HepG2 (cell line): ENCODE data around the gene USP30. TPM values are rescaled to one million over a fixed set of nuclear protein-coding genes. Genes with fewer than 3 reads are reported as not detected.
A peak's percentile ranks its signal among the peaks of the same experiment; 100 is the strongest.

Experiments used
- FOSL2 ChIP-seq: sonication (generic); formaldehyde crosslinking; IDR thresholded peaks from 2 replicates; pipeline ENCODE4 v1.4.0; 2020; ENCODE audit warnings: missing genetic modification reagents
- HNRNPH1 ChIP-seq: fragments of 200-400 bp; formaldehyde crosslinking; optimal IDR thresholded peaks from 2 replicates; pipeline ENCODE3; 2017; ENCODE audit warnings: mild to moderate bottlenecking, low read depth, low read length
- HNRNPLL ChIP-seq: fragments of 200-400 bp; formaldehyde crosslinking; IDR thresholded peaks from 2 replicates; pipeline ENCODE4 v1.6.1; 2017; ENCODE audit warnings: mild to moderate bottlenecking, low read depth, low read length; ENCODE audit not compliant: poor library complexity, severe bottlenecking
- KDM1A ChIP-seq: IDR thresholded peaks from 2 replicates; pipeline ENCODE4 v1.6.1; 2016; ENCODE audit warnings: missing compliant biosample characterization
- MED13 ChIP-seq: sonication (generic); formaldehyde crosslinking; IDR thresholded peaks from 2 replicates; pipeline ENCODE4 v1.5.0; 2020; ENCODE audit warnings: missing genetic modification reagents
- MXD4 ChIP-seq: IDR thresholded peaks from 2 replicates; pipeline ENCODE4 v1.6.1; 2016; ENCODE audit warnings: mild to moderate bottlenecking, missing biosample characterization, missing genetic modification reagents
- NAIF1 ChIP-seq: sonication (generic); formaldehyde crosslinking; IDR thresholded peaks from 2 replicates; pipeline ENCODE4 v1.5.0; 2020; ENCODE audit warnings: mild to moderate bottlenecking, missing genetic modification reagents, borderline replicate concordance
- PHF21A ChIP-seq: sonication (generic); formaldehyde crosslinking; IDR thresholded peaks from 2 replicates; pipeline ENCODE4 v1.5.0; 2020; ENCODE audit warnings: mild to moderate bottlenecking, missing genetic modification reagents
- PRMT3 ChIP-seq: sonication (generic); formaldehyde crosslinking; IDR thresholded peaks from 2 replicates; pipeline ENCODE4 v1.8.1; 2022; ENCODE audit warnings: low read depth, mild to moderate bottlenecking, moderate library complexity, missing genetic modification reagents, borderline replicate concordance
- SETDB1 ChIP-seq: sonication (generic); formaldehyde crosslinking; IDR thresholded peaks from 2 replicates; pipeline ENCODE4 v1.5.1; 2020; ENCODE audit warnings: missing genetic modification reagents, mild to moderate bottlenecking, borderline replicate concordance
- SMC3 ChIP-seq: IDR thresholded peaks from 2 replicates; pipeline ENCODE4 v1.6.1; 2011; ENCODE audit warnings: low read length, improper control_type of control experiment
- TBX2 ChIP-seq: sonication (generic); formaldehyde crosslinking; IDR thresholded peaks from 2 replicates; pipeline ENCODE4 v1.5.0; 2020; ENCODE audit warnings: missing genetic modification reagents, mild to moderate bottlenecking, borderline replicate concordance
- ZNF326 ChIP-seq: sonication (generic); formaldehyde crosslinking; IDR thresholded peaks from 2 replicates; pipeline ENCODE4 v1.4.0; 2020; ENCODE audit warnings: missing genetic modification reagents, borderline replicate concordance
- ZNF451 ChIP-seq: sonication (generic); formaldehyde crosslinking; IDR thresholded peaks from 2 replicates; pipeline ENCODE4 v1.5.0; 2020; ENCODE audit warnings: mild to moderate bottlenecking, missing genetic modification reagents
- ZNF558 ChIP-seq: sonication (generic); formaldehyde crosslinking; IDR thresholded peaks from 2 replicates; pipeline ENCODE4 v1.9.0; 2022; ENCODE audit warnings: mild to moderate bottlenecking, missing genetic modification reagents, borderline replicate concordance
- ZNF605 ChIP-seq: sonication (generic); formaldehyde crosslinking; IDR thresholded peaks from 2 replicates; pipeline ENCODE4 v1.8.0; 2022; ENCODE audit warnings: mild to moderate bottlenecking, missing genetic modification reagents
- ZNF773 ChIP-seq: sonication (generic); formaldehyde crosslinking; IDR thresholded peaks from 2 replicates; pipeline ENCODE4 v1.4.0; 2020; ENCODE audit warnings: missing genetic modification reagents, borderline replicate concordance
- polyA plus RNA-seq, 8 experiments: library from polyadenylated mRNA; depleted of rRNA in 3 of 8; stranded (reverse) in 7 of 8; unstranded in 1 of 8; fragments of >200 nt; fragmentation: Illumina TruSeq in 4 of 8; extraction: Trizol in 4 of 8; gene quantifications; 2 replicates each; pipeline versions ENCODE4 v1.2.1 to v1.2.3, GENCODE V29; 2011 to 2016; ENCODE audit warnings: low read depth in 4 of 8, missing spikeins in 1 of 8, mixed read lengths in 1 of 8; ENCODE audit not compliant: insufficient read depth in 1 of 8
- total RNA-seq, 5 experiments: library from RNA; depleted of rRNA; stranded (reverse); fragments of >200 nt; fragmentation: Illumina TruSeq; extraction: Trizol; gene quantifications; 2 replicates each; pipeline ENCODE4 v1.2.3, GENCODE V29; 2016; ENCODE audit warnings: low read depth in 1 of 5
- TF ChIP-seq, protein P1 (sequence below): sonication (generic); formaldehyde crosslinking; IDR thresholded peaks from 2 replicates; pipeline ENCODE4 v1.4.0; 2020; ENCODE audit warnings: mild to moderate bottlenecking, missing genetic modification reagents, borderline replicate concordance
- TF ChIP-seq, protein P2 (sequence below): sonication (generic); formaldehyde crosslinking; IDR thresholded peaks from 2 replicates; pipeline ENCODE4 v1.4.0; 2020; ENCODE audit warnings: missing genetic modification reagents, borderline replicate concordance

The USP30 gene
- total and polyA plus RNA-seq, 2 of the 13 experiments (the other 11 are each of a cell fraction or from before 2014, with no cell fraction given) = 11.2 to 20.8 TPM

DNA sequence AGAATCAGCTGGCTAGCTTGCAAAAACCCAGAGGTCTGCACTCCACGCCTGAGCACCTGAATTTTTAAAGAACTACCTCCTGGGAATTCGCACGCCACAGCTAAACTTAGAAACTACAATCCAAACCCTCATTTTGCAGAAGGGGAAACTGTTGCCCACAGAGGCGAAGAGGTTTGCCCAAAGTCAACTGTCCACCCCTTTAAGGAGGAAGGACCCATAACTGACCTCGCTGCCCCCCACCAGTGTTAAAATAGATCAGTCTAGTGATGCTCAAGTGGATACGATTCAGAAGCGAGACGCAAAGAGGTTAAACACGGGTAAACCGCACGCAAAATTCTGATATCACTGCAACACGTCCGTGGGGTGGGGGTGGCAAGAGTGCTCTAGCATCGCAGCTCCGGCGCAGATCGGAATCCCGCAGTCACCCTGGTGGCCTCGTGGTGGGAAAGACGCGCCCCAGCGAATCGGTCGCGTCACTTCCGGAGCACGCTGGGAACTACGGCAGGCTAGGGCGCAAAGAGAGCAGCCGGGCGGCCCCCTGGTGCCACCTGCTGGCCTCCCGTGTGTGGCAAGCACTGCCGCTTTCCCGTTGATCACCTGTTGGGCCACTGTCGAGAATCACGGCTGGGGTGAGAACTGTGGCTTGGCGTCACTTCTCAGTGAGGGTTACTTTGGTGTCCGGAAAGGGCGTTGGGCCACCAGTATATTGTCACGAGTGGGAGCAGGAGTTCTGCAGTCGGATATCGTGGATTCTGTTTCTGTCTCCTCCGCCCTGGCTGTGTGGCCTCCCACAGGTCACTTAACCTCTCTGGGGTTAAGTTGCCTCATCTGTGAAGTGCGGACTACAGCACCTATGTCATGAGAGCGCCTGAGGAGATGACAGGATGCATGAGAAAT, 40.9 kb downstream of the USP30 start, which contains the start of gene ALKBH2 (continued):
- TF ChIP-seq, protein P1, sequence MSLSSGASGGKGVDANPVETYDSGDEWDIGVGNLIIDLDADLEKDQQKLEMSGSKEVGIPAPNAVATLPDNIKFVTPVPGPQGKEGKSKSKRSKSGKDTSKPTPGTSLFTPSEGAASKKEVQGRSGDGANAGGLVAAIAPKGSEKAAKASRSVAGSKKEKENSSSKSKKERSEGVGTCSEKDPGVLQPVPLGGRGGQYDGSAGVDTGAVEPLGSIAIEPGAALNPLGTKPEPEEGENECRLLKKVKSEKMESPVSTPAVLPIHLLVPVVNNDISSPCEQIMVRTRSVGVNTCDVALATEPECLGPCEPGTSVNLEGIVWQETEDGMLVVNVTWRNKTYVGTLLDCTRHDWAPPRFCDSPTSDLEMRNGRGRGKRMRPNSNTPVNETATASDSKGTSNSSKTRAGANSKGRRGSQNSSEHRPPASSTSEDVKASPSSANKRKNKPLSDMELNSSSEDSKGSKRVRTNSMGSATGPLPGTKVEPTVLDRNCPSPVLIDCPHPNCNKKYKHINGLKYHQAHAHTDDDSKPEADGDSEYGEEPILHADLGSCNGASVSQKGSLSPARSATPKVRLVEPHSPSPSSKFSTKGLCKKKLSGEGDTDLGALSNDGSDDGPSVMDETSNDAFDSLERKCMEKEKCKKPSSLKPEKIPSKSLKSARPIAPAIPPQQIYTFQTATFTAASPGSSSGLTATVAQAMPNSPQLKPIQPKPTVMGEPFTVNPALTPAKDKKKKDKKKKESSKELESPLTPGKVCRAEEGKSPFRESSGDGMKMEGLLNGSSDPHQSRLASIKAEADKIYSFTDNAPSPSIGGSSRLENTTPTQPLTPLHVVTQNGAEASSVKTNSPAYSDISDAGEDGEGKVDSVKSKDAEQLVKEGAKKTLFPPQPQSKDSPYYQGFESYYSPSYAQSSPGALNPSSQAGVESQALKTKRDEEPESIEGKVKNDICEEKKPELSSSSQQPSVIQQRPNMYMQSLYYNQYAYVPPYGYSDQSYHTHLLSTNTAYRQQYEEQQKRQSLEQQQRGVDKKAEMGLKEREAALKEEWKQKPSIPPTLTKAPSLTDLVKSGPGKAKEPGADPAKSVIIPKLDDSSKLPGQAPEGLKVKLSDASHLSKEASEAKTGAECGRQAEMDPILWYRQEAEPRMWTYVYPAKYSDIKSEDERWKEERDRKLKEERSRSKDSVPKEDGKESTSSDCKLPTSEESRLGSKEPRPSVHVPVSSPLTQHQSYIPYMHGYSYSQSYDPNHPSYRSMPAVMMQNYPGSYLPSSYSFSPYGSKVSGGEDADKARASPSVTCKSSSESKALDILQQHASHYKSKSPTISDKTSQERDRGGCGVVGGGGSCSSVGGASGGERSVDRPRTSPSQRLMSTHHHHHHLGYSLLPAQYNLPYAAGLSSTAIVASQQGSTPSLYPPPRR (CRISPR knock-in tag) = peak; percentile 64
- TF ChIP-seq ZNF558 = peak; percentile 98; the same call in 1 of the 2 replicates
- TF ChIP-seq TBX2 (CRISPR knock-in tag) = peak; percentile 90
- no peak for TF ChIP-seq ZNF326 (CRISPR knock-in tag)
- TF ChIP-seq HNRNPLL = peak; percentile 95
- peak; percentile 77 for TF ChIP-seq FOSL2 (CRISPR knock-in tag)
- peak; percentile 98 for TF ChIP-seq MXD4 (CRISPR knock-in tag)
- peak; percentile 56; the same call in 1 of the 2 replicates for TF ChIP-seq MED13 (CRISPR knock-in tag)
- TF ChIP-seq, protein P2, sequence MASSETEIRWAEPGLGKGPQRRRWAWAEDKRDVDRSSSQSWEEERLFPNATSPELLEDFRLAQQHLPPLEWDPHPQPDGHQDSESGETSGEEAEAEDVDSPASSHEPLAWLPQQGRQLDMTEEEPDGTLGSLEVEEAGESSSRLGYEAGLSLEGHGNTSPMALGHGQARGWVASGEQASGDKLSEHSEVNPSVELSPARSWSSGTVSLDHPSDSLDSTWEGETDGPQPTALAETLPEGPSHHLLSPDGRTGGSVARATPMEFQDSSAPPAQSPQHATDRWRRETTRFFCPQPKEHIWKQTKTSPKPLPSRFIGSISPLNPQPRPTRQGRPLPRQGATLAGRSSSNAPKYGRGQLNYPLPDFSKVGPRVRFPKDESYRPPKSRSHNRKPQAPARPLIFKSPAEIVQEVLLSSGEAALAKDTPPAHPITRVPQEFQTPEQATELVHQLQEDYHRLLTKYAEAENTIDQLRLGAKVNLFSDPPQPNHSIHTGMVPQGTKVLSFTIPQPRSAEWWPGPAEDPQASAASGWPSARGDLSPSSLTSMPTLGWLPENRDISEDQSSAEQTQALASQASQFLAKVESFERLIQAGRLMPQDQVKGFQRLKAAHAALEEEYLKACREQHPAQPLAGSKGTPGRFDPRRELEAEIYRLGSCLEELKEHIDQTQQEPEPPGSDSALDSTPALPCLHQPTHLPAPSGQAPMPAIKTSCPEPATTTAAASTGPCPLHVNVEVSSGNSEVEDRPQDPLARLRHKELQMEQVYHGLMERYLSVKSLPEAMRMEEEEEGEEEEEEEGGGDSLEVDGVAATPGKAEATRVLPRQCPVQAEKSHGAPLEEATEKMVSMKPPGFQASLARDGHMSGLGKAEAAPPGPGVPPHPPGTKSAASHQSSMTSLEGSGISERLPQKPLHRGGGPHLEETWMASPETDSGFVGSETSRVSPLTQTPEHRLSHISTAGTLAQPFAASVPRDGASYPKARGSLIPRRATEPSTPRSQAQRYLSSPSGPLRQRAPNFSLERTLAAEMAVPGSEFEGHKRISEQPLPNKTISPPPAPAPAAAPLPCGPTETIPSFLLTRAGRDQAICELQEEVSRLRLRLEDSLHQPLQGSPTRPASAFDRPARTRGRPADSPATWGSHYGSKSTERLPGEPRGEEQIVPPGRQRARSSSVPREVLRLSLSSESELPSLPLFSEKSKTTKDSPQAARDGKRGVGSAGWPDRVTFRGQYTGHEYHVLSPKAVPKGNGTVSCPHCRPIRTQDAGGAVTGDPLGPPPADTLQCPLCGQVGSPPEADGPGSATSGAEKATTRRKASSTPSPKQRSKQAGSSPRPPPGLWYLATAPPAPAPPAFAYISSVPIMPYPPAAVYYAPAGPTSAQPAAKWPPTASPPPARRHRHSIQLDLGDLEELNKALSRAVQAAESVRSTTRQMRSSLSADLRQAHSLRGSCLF (CRISPR knock-in tag) = no peak; the same call in 1 of the 2 replicates
- TF ChIP-seq ZNF451 (CRISPR knock-in tag) = peak; percentile 65; the same call in 1 of the 2 replicates
- TF ChIP-seq PRMT3 (CRISPR knock-in tag) = peak; percentile 94; the same call in 1 of the 2 replicates
- TF ChIP-seq NAIF1 (CRISPR knock-in tag) = peak; percentile 95
- TF ChIP-seq HNRNPH1 = no peak
- peak; percentile 86; the same call in 1 of the 2 replicates for TF ChIP-seq SETDB1 (CRISPR knock-in tag)
- peak; percentile 54 for TF ChIP-seq SMC3
- peak; percentile 98 for TF ChIP-seq ZNF605 (CRISPR knock-in tag)
- TF ChIP-seq ZNF773 (CRISPR knock-in tag) = peak; percentile 27; the same call in 1 of the 2 replicates
- peak; percentile 75 for TF ChIP-seq PHF21A
- TF ChIP-seq KDM1A (CRISPR knock-in tag) = 0 out of 2 replicates have a peak, but pooled peaks have one; percentile 52
